Measurements from ENCODE around the gene EFNB1.
A peak's percentile ranks its signal among the peaks of the same experiment; 100 is the strongest.

The EFNB1 gene

DNA sequence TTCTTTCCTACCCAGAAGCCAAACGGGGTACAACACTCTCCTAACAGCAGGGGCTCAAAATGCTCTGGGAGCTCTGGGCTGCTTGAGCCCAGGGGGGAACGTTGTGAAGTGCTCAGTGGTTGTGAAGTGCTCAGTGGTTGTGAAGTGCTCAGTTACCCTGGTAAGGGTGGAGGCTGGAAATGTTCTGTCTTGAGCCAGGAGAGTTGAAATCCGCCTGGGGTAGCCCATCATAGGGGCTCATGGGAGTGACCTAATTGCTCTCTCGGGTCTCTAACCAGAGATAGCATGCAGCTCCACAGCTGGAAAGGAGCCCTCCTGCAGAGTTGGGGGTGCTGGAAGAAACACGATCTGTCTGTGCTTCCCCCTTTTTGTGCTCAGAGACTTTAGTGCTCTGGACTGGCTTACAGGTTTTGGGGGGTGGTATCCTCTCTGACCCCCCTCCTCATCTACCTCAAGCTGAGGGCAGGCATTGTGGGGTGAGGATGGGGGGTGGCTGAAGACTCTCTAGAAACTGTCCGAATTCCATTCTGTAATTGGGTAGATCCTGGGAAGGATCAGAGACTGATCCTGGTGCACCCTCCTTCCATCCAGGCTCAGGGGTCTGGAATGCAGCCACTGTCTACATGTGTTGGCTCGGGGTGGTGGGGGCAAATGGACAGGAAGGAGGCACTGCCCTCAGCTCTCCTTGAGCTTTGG is 2.7 kb downstream of the EFNB1 start:
- TF ChIP-seq, protein P1, sequence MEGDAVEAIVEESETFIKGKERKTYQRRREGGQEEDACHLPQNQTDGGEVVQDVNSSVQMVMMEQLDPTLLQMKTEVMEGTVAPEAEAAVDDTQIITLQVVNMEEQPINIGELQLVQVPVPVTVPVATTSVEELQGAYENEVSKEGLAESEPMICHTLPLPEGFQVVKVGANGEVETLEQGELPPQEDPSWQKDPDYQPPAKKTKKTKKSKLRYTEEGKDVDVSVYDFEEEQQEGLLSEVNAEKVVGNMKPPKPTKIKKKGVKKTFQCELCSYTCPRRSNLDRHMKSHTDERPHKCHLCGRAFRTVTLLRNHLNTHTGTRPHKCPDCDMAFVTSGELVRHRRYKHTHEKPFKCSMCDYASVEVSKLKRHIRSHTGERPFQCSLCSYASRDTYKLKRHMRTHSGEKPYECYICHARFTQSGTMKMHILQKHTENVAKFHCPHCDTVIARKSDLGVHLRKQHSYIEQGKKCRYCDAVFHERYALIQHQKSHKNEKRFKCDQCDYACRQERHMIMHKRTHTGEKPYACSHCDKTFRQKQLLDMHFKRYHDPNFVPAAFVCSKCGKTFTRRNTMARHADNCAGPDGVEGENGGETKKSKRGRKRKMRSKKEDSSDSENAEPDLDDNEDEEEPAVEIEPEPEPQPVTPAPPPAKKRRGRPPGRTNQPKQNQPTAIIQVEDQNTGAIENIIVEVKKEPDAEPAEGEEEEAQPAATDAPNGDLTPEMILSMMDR (IDR thresholded peaks at IDR 0.05; ENCODE audit: insufficient read depth, low read length, missing control alignments) = no peak
- no peak for DNase-seq (ENCODE audit: low read depth, low spot score)
- CTCF ChIA-PET = interaction anchor here (1.2 to 13.5 kb wide), 6 partner anchors 99 to 556 kb away, joined by 4 to 281 read pairs (median 4); no protein-coding TSS in a partner anchor
- peak overlapping the region; percentile 67 for H3K4me3 ChIP-seq (ENCODE audit: low read depth, low read length)
- POLR2A ChIA-PET = no interaction called here

DNA sequence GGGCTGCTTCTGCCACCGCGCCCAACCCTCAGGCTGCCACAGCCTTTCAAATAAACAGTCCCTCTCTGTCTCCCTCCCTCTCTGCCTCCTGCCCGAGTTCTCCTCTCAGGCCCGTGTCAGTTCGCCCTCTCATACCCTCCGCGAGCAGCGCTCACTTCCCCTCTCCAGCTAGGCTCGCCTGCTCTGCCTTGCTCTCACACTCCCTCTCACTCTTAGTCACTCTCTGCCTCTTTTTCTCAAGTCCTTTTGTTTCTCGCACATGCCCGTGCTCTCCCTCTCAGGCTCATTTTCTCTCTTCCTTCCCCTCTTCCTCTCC is 3.2 kb downstream of the EFNB1 start:
- CTCF ChIA-PET = interaction anchor here (1.2 to 13.5 kb wide), 4 partner anchors 99 to 554 kb away, joined by 4 to 281 read pairs (median 5); no protein-coding TSS in a partner anchor
- POLR2A ChIA-PET = no interaction called here
- TF ChIP-seq, protein P1 (IDR thresholded peaks at IDR 0.05; ENCODE audit: insufficient read depth, low read length, missing control alignments) = no peak
- DNase-seq (ENCODE audit: low read depth, low spot score) = no peak
- peak overlapping the region; percentile 67 for H3K4me3 ChIP-seq (ENCODE audit: low read depth, low read length)

DNA sequence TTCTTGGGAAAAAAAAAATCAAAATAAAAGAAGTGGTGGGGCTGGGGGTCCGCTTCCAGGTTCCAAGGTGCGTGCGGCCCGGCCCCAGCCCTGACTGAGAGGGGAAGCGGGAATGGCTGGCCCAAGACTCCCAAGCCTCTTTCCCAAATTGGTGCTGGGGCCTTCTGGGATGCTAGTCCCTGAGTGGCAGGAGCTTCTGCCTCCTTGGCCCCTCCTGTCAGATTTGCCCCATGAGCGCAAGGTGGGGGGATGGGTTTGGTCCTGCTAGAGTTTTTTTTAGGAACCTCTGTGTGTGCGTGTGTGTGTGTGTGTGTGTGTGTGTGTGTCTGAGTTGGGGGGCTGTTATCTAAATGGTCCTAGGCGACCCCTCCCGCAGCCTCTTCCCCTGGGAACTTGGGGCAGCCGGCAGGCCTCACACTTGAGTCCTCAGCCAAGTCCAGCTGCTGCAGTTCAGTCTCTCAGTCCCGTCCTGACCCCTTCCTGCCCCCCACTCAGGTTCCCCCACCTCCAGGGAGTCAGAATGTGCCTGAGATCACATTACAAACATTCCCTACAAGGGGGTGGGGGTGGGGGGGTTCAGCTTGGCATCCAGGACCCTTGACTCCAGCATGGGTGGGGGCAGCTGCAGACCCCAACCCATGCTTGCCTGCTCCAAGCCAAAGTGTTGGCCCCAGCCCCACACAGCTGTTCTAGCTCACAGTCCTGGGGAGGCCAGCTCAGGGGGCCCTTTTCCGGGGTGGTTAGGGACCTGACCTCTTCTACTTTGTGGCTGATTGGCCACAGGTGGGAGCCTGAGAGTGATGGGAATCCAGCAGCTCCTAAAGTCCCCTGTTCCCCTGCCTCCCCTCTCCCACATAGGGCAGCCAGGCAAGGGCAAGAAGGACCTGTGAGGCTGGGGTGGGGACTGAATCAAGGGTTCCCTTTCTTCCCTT is 4.0 kb downstream of the EFNB1 start:
- ChIA-PET POLR2A (no interaction called here), CTCF (interaction anchor here (1.0 to 13.5 kb wide), 4 partner anchors 100 to 453 kb away, joined by 3 to 281 read pairs (median 5); no protein-coding TSS in a partner anchor)
- TF ChIP-seq, protein P1 (IDR thresholded peaks at IDR 0.05; ENCODE audit: insufficient read depth, low read length, missing control alignments) = no peak
- peak overlapping the region; percentile 67 for H3K4me3 ChIP-seq (ENCODE audit: low read depth, low read length)
- DNase-seq (ENCODE audit: low read depth, low spot score) = no peak

DNA sequence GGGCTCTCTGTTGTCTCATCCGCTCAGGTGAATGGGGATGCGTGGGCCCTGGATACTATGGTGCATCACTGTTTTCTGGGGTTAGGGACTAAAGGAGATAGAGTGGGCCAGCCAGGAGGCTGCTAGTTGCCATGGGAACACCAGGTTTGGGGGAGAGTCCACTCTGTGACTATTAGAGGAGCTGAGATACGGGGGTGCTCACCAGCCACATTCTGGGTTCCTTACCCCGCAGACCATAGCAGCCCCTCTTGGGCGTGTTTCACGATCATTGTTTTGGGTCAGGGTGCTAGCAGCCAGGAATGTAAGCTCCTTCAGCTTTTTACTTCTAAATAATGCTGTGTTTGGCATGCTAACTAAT is 4.6 kb downstream of the EFNB1 start:
- TF ChIP-seq, protein P1 (IDR thresholded peaks at IDR 0.05; ENCODE audit: insufficient read depth, low read length, missing control alignments) = no peak
- ChIA-PET CTCF (interaction anchor here (1.0 to 13.5 kb wide), 2 partner anchors 261 to 385 kb away, joined by 3 to 281 read pairs; no protein-coding TSS in a partner anchor), POLR2A (no interaction called here)
- no peak overlapping the region for H3K4me3 ChIP-seq (ENCODE audit: low read depth, low read length)
- DNase-seq (ENCODE audit: low read depth, low spot score) = no peak

DNA sequence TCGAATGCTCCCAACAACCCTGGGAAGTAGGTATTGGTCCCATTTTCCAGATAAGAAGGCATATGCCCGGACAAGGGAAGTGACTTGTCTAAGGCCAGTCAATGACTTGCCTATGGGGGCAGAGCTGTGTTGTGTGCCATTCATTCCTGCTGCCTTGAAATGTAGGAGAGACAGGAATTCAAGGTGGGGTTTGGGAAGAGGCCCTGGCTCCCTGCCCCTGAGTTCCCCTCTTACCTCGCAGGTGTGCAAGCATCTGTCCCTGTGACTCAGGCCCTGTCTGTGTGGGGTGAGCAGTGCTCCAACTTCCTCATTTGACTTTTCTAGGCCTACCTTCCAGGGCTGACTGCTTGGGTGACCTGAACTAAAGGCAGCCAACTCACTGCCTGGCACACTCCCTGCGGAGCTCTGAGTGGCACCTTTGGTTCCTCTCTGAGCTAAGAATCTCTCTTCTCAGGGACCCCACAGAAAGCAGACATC is 5.1 kb downstream of the EFNB1 start:
- no peak overlapping the region for H3K4me3 ChIP-seq (ENCODE audit: low read depth, low read length)
- DNase-seq (ENCODE audit: low read depth, low spot score) = no peak
- TF ChIP-seq, protein P1 (IDR thresholded peaks at IDR 0.05; ENCODE audit: insufficient read depth, low read length, missing control alignments) = no peak
- POLR2A ChIA-PET = no interaction called here
- CTCF ChIA-PET = interaction anchor here (0.9 to 13.5 kb wide), 2 partner anchors 9 to 385 kb away, joined by 5 to 281 read pairs; no protein-coding TSS in a partner anchor
